ENCODE data around the gene FLRT3.

FLRT3 gene

GRCh38 chr20:14313341-14314020, 23.9 kb downstream of the FLRT3 start:
- no peak for DNase-seq

- no peak for DNase-seq
These were observed 25.4 kb downstream of the FLRT3 start for GRCh38 chr20:14312001-14312400.

- no peak for DNase-seq
These were observed 26.3 kb downstream of the FLRT3 start for GRCh38 chr20:14310977-14311627.

- no peak for DNase-seq
These were observed 29.5 kb downstream of the FLRT3 start for GRCh38 chr20:14307956-14308355.

DNA sequence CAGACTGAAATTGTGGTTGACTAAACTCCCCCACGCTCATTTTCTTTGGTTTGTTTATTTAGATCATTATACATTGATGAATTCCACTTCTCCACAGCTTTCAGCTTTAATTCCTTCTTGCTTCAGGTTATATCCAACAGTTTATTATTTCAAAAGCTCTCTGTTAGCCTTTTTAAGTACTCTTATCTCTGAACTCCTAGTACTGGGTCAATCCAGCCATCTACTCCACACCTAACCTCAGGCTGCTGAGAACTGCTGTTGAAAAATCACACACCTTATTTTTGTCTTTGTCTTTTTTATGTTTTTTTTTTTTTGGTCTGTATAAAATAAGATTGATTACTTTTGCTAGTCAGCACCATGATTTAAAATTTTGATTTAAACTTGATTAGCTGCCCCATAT, 32.9 kb downstream of the FLRT3 start:
- no peak for DNase-seq

- DNase-seq = no peak
These were observed 33.8 kb downstream of the FLRT3 start for GRCh38 chr20:14303651-14304050.

DNA sequence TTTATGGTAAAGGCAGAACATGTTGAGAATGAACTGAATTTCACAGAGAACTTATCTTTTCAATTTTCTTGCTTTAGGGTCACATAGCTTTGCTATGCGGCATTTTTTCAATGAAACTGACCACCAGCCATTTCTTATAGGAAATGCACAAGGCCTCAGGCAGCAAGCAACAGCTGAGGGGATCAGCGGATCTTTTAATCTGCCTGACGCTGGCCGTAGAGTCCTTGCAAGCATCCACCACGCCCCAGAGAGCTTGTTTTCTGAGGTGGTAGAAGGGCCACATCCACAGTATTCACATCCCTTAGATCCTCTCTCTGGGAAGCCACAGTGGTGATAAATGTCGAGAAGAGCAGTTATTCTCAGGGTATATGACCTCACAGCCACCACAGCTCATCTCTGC, 34.3 kb downstream of the FLRT3 start:
- DNase-seq = no peak

DNA sequence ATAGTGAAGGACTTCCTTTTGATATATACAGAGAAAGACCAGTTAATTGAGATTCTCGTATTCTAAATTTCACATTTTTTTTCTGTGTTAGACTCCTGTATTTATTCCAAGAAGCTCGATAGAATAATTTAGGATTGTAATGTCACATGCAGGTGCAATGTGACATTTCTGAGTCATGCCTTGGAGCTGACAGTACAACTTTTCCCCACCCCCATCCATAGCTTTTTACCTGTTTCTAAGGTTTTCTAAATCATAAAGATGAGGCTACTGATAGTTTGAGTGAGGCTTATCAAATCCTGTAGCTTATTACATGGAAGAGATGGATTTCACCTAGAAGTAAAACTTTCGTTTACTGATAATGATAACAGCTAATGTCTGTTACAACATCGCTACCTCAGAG, 37.6 kb downstream of the FLRT3 start:
- DNase-seq = no peak

- DNase-seq = no peak
These were observed 41.6 kb downstream of the FLRT3 start for GRCh38 chr20:14295770-14296309.

GRCh38 chr20:14295238-14295637, 42.2 kb downstream of the FLRT3 start:
- no peak for DNase-seq

GRCh38 chr20:14291502-14291901, 45.9 kb downstream of the FLRT3 start:
- DNase-seq = no peak

GRCh38 chr20:14288341-14289330, 48.8 kb downstream of the FLRT3 start:
- no peak for DNase-seq

GRCh38 chr20:14284443-14284842, 53.0 kb downstream of the FLRT3 start:
- no peak for DNase-seq

DNA sequence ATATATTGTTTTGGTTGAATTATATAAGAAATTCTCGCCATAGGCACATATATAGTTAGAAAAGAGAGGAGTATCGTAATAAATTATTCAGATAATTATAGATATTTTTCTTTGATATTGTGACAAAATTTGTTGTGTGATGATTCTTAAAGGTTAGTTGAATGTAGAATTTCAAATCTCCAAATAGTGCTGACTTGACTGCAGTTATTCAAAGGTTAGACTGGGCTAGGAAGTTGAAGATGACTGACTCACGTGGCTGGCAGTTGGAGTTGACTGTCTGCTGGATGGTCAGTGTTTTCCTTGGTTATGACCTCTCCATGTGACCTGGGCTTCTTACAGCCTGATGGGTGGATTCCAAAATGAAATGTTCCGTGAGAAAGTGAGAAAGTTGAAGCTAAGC, 55.3 kb downstream of the FLRT3 start:
- no peak for DNase-seq
